ENCODE measurements around the gene FAAP100.

FAAP100 gene

DNA sequence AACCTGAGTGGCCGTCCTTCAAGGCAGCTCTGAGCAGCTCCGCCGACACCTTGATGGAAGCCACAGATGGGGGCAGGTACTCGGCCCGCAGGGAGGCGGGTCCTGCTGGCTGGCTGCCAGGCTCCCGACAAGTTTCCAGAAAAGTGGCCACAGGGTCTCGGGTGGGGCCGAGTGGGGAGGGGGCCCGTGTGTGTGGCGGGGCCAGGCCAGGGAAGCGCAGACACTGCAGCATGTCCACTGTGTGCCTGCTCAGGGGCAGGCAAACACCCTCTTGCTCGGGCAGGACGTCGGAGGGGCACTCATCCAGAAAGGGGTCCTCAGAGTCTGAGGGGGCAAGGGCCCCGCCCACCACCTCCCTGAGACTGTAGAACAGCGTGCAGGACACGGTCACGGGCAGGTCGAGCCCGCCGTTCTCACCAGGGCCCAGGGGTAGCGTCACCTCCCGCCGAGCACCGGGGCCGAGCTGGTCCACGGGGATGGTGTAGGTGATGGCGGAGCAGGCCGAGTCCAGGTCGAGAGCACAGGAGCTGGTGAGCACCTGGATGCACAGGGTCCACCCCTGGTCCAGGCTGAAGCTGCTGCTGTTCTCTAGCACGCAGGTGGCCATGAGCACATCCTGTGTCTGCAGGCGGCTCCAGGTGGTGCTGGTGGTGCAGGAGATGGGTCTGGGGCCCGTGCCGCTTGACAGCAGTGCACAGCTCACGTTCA lies 5.1 kb downstream of the FAAP100 start:
- peaks cover 15% of the 10 kb centered on the region for H4K20me1 ChIP-seq (ENCODE audit: insufficient read depth, low read length, poor library complexity, severe bottlenecking)
- H3K9me2 ChIP-seq (replicated peaks; ENCODE audit: low read depth, low read length) = no peaks in the 10 kb centered on the region
- H3K4me1 ChIP-seq (ENCODE audit: insufficient read depth, low read length, poor library complexity, severe bottlenecking) = peaks cover 24% of the 10 kb centered on the region
- peaks cover 32% of the 10 kb centered on the region for H3K79me2 ChIP-seq (ENCODE audit: insufficient read depth, low read length)
- no peak overlapping the region for H3K4me3 ChIP-seq (ENCODE audit: low read length, poor library complexity, severe bottlenecking)
- no peak overlapping the region for H3K9ac ChIP-seq (ENCODE audit: low read depth, low read length, poor library complexity, severe bottlenecking)
- no peak overlapping the region for H2AFZ ChIP-seq (ENCODE audit: low read length)
- TF ChIP-seq EZH2phosphoT487 (IDR thresholded peaks at IDR 0.05; ENCODE audit: borderline replicate concordance) = no peak
- TF ChIP-seq CTCF (conservative IDR thresholded peaks at IDR 0.05; ENCODE audit: low read length) = no peak
- peaks cover 30% of the 10 kb centered on the region; the same call in 1 of the 2 replicates for H3K36me3 ChIP-seq (ENCODE audit: insufficient read depth, low read length)
- no peak overlapping the region for H3K4me2 ChIP-seq (ENCODE audit: low read depth, low read length, poor library complexity, severe bottlenecking)
- H3F3A ChIP-seq (ENCODE audit: low read depth) = no peaks in the 10 kb centered on the region
- H3K27me3 ChIP-seq (ENCODE audit: insufficient read depth, low read length, poor library complexity, severe bottlenecking) = no peaks in the 10 kb centered on the region
- H3K9me3 ChIP-seq (ENCODE audit: insufficient read depth, low read depth, low read length) = no peaks in the 10 kb centered on the region

DNA sequence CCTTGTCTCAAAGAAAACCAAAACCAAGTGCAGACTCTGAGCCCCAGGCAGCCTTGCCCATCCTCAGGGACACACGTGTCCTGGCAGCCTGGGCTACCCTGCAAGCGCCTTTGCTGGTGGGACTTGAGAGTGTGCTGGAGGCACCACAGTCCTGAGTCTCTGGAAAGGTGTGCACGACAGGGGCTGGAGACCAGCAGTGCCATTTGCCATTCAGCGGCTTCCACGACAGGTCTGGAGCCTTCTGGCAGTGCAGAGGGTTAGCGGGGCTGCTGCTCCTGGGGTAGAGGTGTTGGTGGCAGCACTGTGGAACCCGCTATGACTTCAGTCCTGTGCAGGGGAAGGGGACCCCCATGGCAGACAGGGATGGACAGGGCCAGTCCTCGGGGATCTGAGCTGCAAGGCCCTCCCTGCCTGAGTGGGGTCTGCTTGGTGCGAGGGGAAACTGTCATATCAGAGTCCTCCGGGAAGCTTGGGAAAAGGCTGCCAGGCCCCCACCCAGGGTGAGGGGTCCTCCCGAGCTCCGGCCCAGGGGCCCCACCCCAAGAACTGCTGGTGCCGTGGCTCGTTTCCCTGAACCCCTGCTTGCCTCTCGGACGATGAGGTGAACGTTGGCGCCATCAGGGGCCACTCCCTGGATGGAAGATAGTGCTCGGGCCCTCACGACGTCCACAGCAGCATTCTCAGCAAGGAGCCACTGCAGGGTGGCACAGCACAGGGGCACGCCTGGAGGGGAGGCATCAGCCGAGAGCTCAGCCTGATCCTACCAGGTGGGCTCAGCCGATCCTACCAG lies 6.8 kb downstream of the FAAP100 start:
- Histone ChIP-seq H2AFZ (ENCODE audit: low read length) (no peak overlapping the region), H3K9ac (ENCODE audit: low read depth, low read length, poor library complexity, severe bottlenecking) (no peak overlapping the region), H3K79me2 (ENCODE audit: insufficient read depth, low read length) (peaks cover 15% of the 10 kb centered on the region), H3K4me3 (ENCODE audit: low read length, poor library complexity, severe bottlenecking) (no peak overlapping the region), H3K27me3 (ENCODE audit: insufficient read depth, low read length, poor library complexity, severe bottlenecking) (no peaks in the 10 kb centered on the region), H3K36me3 (ENCODE audit: insufficient read depth, low read length) (peaks cover 31% of the 10 kb centered on the region; the same call in 1 of the 2 replicates), H3F3A (ENCODE audit: low read depth) (no peaks in the 10 kb centered on the region), H3K9me2 (replicated peaks; ENCODE audit: low read depth, low read length) (no peaks in the 10 kb centered on the region), H3K4me2 (ENCODE audit: low read depth, low read length, poor library complexity, severe bottlenecking) (no peak overlapping the region), H3K9me3 (ENCODE audit: insufficient read depth, low read depth, low read length) (no peaks in the 10 kb centered on the region), H4K20me1 (ENCODE audit: insufficient read depth, low read length, poor library complexity, severe bottlenecking) (no peaks in the 10 kb centered on the region), H3K4me1 (ENCODE audit: insufficient read depth, low read length, poor library complexity, severe bottlenecking) (peaks cover 10% of the 10 kb centered on the region)
- TF ChIP-seq CTCF (conservative IDR thresholded peaks at IDR 0.05; ENCODE audit: low read length) = no peak
- TF ChIP-seq EZH2phosphoT487 (IDR thresholded peaks at IDR 0.05; ENCODE audit: borderline replicate concordance) = no peak

- Histone ChIP-seq H3K4me1 (ENCODE audit: insufficient read depth, low read length, poor library complexity, severe bottlenecking) (peaks cover 1% of the 10 kb centered on the region), H4K20me1 (ENCODE audit: insufficient read depth, low read length, poor library complexity, severe bottlenecking) (no peaks in the 10 kb centered on the region), H3K27me3 (ENCODE audit: insufficient read depth, low read length, poor library complexity, severe bottlenecking) (no peaks in the 10 kb centered on the region), H3K4me3 (ENCODE audit: low read length, poor library complexity, severe bottlenecking) (no peak overlapping the region), H3K79me2 (ENCODE audit: insufficient read depth, low read length) (peaks cover 5% of the 10 kb centered on the region; the same call in 1 of the 2 replicates), H2AFZ (ENCODE audit: low read length) (no peak overlapping the region), H3K9me2 (replicated peaks; ENCODE audit: low read depth, low read length) (no peaks in the 10 kb centered on the region), H3K9me3 (ENCODE audit: insufficient read depth, low read depth, low read length) (no peaks in the 10 kb centered on the region), H3K36me3 (ENCODE audit: insufficient read depth, low read length) (peaks cover 33% of the 10 kb centered on the region; the same call in 1 of the 2 replicates), H3F3A (ENCODE audit: low read depth) (no peaks in the 10 kb centered on the region), H3K9ac (ENCODE audit: low read depth, low read length, poor library complexity, severe bottlenecking) (no peak overlapping the region), H3K4me2 (ENCODE audit: low read depth, low read length, poor library complexity, severe bottlenecking) (no peak overlapping the region)
- TF ChIP-seq CTCF (conservative IDR thresholded peaks at IDR 0.05; ENCODE audit: low read length) (no peak), EZH2phosphoT487 (IDR thresholded peaks at IDR 0.05; ENCODE audit: borderline replicate concordance) (no peak)
These were observed 7.7 kb downstream of the FAAP100 start for GRCh38 chr17:81544281-81544974.

All from Loucy (cell line).